NCI-H2029 (cell line): Measurements from ENCODE around the gene CERS3.
A peak's percentile ranks its signal among the peaks of the same experiment; 100 is the strongest.
"Not testable (repeated sequence)": the region's sequence is repeated elsewhere in the genome, so short reads cannot be mapped to it uniquely, and the experiment has no call there.

ENCODE experiments used
- DNase-seq: peaks from one replicate; lab custom pipeline; 2025; lab: John Stamatoyannopoulos, UW

The CERS3 gene

DNA sequence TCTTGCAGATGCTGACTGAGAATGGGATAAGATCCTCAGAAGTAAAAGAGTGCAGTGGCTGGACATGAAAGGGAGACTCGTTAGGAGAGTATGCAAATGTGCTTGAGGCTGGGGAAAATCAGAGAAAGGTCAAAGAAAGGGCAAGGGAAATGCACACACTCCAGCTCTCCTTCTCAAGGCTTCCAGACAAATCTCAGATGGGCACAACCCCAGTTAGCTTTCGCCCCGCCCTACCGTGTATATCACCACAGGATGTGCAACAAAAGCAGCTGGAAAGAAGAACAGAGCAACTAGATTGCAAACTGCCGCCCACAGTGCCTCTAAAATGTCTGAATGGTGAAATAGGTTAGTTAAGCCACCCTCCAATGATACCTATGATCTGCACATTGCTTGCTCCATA is 63.9 kb downstream of the CERS3 start:
- no peak for DNase-seq

DNA sequence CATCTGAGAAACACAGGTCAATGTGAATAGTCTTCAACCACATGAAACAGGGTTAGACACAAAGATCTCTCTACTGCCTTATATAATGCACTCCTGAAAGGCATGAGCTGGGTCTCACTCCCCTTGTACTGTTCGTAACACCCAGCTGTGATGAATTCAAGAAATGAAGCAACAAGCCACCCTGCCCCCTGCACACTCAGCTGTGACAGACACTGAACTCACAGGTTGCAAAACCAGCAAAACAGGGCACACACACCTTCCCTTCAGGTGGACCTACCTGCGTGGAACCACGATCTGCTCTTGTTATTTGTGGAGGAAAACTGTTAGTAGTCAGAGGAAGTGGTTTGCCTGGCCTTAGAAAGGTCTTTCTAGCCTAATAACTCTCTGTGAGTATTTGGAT is 64.5 kb downstream of the CERS3 start:
- no peak for DNase-seq

DNA sequence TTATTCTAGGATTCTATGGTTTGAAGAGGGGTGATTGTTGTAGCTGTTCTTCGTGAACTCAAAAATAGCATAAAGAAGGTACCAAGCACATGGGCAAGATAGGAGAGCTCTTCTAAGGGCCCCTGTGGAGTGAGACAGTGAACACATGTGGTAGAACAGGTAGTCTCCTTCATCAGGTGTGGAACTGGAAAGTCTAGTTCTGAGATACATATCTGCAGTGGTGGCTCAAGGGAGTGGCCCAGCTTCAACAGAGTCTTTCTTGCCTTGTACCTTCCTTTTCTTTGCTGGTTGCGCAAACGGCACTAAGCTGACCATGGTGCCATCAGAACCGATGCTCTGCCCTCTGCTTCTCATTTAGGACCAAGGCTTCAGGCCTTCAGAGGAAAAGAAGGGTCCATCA is 65.2 kb downstream of the CERS3 start:
- DNase-seq, result no peak

DNA sequence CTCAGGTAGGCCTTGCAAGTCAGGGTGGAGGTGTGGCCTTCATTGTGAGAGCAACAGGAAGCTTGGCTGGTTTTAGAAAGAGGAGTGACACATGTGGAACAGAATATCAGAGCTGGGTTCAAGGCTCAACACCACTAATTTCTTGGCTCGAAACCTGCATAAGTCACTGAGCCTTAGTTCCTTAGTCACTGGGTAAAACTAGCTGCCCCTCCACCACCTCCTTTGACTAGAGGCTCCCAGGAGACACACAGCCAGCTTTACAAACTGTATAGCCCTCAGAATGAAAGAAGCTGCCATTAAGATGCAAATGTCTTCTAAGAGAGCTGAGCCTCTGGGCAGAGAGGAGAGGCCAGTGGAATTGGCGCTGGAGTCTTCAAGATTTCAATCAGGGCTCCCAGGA is 67.7 kb downstream of the CERS3 start:
- DNase-seq, result no peak

DNA sequence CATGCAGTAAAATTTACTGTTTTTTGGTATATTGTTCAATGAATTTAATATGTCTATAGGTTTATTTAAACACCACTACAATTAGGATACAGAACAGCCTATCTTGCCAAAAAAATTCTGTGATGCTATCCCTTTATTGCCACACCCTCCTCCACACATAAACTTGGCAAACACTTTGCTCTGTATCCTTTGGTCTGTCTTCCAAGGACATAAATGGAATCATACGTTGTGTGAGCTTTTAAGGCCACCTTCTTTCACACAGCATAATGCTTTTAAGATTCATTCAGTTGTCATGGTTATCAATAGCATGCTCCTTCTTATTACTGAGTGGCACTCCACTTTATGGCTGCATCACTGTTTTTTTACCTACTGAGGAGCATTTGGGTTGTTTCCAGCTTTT is 71.5 kb downstream of the CERS3 start:
- no peak for DNase-seq

DNA sequence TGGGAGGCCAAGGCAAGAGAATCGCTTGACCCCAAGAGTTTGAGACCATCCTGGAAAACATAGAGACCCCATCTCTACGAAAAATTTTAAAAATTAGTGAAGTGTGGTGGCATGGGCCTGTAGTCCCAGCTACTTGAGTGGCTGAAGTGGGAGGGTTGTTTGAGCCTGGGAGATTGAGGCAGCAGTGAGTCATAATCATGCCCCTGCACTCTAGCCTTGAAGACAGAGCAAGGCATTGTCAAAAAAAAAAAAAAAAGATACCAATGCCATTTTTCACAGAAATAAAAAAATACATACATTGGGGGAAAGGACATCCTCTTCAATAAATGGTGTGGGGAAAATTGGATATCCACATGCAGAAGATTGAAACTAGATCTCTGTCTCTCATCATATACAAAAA is 74.6 kb downstream of the CERS3 start:
- no peak for DNase-seq

DNA sequence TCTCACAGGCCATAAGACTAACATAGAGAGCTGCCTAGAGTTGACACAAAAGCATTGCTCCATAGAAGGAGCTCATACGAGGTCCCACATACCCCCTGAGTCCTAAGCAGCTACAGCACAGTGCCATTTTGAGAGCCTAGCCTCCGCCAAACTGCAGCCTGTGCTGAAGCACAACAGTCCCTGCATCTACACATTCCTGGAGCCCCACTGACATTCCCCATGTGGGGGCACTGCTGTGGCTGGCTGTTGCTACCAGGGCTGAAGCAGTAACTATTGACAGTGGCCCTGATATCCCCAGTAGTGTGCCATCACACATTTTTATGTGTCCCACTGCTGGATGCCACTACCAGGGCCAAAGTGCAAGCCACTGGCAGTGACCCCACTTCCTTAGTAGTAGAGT is 80.3 kb downstream of the CERS3 start:
- no peak for DNase-seq

DNA sequence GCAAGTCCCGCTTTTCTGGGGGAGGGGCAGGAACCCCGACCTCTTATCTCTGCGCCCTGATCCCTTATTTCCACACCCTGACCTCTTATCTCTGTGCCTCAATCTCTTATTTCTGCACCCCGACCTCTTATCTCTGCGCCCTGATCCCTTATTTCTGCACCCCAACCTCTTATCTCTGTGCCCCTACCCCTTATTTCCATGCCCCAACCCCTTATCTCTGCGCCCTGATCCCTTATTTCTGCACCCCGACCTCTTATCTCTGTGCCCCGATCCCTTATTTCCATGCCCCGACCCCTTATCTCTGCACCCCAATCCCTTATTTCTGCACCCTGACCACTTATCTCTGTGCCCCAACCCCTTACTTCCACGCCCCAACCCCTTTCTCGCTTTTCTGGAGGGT is 87.7 kb downstream of the CERS3 start:
- not testable (repeated sequence) for DNase-seq

DNA sequence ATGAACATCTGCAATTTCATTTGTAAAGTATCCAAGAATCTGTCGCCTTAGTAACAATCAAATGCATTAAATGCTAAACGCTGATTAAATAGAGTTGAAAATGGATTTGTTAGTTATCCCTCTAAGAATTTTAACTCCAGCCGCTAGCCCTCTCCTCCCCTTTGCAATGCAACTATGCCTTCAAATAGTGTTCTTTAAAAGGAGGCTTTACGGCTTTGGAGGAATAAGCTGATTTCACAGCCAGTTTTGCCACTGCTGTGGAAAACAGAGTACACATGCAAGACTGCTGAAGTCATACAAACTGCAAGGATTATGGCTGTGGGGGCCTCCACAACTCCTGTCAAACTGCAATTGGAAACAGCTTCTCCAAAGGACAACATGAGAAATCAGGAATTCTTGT is 89.2 kb downstream of the CERS3 start:
- no peak for DNase-seq

DNA sequence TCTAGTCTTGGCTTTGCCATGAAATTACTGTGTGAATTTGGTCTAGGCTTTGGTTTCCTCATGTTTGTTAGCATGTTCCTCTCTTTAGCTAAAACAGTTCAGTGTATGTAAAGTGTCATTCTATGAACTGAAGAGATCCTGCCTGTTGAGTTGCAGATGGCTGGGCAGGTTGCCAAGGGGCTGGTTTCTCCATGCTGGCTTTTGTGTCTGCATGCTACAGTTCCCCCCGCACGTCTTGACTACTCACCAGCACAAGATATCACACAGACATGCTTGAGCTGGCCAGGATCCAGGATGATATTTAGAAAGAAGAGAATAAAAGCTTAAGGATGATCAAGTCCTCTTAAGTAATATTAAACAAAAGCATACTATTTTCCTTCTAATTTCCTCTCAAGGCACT is 90.2 kb downstream of the CERS3 start:
- peak; percentile 63 for DNase-seq

DNA sequence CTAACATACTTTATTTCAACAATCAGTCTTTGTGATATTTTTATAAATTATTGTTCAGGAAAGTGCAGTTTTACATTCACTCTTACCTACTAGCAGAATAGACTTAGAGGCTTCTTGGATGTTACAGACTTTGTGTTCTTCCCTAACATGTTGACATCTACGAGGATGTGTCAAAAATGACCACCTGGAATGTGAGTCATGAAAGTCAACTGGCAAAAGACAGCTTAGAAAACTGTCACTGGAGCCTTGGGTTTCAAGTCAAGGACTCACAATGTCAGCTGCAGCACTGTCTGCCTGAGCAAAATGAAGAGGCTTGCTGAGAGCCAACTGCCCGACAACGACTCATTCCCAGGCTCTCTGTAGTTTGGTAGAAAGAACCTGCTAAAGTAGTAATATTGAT is 91.5 kb downstream of the CERS3 start:
- no peak for DNase-seq

DNA sequence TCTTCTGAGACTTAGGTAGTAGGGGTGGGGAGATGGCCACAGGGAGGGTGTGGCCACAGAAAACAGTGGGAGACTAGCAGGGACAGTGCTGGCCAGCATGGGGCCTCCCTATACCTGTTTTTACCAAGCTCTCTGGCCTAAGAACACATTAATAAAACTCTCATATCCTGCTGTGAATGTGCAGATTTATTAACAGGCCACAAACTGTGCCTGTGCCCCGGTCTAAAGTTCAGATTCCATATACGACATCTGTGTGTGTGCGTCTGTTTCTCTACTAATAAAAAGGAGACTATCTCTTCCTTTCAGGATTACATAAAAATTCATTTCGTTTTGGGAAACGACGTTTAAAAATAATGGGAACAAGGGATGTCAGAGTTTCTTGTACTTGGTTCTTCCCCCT is 94.2 kb downstream of the CERS3 start:
- DNase-seq, result no peak

DNA sequence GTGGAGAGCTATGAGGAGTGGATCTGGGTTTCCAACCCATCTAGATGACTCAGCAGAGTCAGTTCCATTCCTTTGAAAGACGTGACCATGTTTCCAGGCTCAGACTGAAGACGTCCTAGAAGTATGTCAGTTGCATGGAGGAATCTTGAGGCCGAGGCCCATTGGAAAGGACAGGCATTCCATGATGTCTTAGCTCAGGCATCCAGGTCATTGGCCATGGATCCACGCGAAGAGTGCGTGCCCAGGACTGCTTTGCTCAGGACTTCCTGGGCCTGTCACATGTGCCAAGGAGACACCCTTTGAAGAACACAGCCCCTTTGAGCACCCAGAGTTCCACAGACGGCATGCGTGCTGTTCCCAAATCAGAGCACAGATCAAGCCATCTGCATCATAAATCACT is 94.7 kb downstream of the CERS3 start:
- no peak for DNase-seq

DNA sequence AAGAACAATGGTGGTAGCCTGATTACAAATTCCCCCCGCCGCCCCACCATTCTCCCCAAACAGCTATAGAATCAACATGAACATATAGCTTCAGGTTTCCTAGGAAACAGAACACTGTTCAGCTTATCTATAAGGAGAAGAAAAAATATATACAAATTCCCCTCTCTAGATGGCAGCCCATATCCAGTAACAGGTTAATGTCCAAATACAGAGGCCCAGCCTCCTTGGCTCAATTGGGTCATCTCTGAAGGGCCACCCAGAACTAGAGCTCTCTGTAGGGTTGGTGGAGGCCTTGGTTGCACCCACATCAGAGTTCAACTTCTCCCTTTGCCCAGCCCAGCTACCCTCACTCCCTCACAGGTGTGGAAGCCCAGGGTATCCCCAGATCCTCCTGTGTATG is 95.4 kb downstream of the CERS3 start:
- DNase-seq, result no peak

DNA sequence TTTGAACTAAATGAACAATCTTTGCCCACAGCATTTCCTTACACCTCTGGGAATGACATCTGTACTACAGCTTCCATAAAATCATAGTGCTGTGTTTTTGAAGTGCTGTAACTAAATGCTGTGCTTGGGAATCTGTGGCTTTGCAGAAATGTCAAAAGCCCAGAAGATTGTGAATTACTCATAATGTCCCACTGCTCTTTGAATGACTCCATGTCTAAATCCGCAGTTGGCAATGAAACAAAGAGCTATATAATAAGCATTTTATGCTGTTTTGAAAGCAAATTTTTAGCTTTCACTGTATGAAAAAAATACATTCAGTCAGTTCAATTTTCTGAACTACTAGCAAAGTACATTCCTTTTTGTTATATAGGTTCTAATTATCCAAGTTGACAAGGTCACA is 98.3 kb downstream of the CERS3 start:
- no peak for DNase-seq

DNA sequence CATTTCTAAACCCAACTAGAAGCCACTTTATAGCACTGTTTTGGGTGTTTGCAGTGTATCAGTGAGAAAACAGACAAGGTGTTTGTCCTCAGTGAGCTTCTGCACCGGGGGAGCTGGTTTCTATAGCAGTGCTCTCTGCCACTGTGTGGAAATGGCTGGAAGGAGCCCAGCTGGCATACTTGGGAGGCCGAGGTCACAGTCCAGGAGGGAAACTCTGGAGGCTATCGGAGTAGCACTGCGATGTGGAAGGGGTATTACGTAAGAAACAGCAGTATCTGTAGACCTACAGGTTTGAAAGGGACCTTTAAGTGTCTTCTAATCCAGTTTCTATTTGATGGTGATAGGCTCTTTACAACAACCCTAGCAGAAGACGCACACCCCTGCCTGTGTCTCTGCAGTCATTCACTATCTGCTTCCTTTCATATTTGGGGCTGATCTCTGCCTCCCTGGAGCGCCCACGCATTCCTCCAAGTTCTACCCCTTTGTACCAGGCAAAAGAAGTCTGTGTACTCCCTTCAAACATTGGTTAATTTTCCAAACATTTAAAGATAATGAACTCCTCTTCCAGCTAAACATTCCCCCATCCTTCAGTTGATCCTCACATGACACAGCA is 99.5 kb downstream of the CERS3 start:
- no peak for DNase-seq

DNA sequence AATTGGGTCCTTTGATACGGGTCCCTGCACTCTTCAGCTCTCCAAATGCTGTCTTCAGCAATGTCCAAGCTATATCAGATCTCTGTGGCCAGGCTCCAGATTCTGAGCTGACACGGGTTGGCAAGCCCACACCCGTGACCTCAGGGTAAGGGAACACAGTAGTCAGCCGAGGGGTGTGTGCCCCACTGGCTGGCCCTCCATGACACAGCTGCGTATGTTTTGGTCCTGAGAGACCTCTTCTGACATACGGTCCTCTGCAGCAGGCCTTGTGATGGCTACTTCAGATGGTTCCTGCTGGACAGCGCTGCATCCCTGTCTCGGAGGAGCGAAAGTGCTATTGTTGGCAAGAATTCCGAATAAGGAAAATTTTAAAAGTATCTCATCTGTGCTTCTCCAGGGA is 101.8 kb downstream of the CERS3 start:
- DNase-seq, result no peak

DNA sequence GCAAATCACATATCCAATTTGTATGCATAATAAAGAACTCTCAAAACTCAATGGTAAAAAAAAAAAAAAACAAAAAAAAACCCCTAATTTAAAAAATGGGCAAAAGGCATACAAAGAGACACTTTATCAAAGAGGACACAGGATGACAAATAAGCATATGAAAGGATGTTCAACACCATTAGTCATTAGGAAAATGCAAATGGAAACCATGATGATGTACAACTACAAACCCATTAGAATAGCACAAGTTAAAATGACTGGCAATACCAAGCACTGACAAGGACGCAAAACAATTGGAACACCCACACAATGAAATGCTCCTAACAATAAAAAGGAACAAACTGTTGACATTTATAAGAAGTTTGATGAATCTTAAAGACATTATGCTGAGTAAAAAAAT is 123.6 kb downstream of the CERS3 start:
- DNase-seq, result no peak

DNA sequence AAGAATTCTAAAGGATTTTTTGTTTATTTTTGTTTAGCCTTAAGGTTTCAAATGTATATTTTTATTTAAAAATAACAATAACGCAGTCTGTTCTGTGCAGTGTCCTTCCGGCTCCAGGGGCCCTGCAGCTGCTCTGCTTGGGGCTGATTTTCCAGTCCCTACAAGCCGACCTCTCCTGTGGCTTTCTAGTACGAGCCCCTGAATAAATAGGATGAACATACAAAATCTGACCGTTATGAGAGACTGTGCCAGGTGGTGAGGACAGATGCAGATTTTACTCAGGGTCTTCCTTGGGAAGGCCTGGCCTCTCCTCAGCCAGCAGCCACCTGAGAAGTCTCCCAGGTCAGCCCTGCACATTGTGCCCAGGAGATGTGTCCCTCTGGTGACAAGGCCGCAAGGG is 127.8 kb downstream of the CERS3 start:
- no peak for DNase-seq

DNA sequence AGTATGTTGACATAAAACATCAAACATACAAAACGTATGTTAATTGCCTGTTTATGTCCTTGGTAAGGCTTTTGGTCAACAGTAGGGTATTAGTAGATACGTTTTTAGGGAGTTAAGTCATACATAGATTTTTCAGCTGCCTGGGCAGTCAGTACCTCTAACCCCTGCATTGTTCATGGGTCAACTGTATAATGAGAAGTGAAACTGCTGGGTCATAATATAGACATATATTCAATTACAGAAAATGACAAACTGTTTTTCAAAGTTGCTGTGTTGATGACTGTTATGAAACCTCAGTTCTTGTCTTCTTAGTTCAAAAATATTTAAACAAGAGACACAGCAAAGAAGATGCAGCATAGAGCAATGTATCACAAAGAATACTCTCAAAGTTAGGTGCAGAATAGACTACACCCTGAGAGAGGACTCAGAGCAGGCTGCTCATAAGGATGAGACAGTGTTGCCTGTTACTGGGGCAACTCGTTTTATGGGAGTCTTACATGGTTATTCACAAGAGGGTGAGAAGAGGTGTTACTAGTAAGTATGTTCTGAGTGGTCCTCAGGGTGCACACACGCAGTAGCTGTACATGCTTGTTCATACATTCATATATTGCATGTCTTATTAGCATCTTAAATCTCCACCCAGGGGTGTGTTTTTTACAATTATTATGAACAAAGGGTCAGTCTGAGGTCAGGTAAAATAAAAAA is 133.9 kb downstream of the CERS3 start:
- DNase-seq, result no peak

DNA sequence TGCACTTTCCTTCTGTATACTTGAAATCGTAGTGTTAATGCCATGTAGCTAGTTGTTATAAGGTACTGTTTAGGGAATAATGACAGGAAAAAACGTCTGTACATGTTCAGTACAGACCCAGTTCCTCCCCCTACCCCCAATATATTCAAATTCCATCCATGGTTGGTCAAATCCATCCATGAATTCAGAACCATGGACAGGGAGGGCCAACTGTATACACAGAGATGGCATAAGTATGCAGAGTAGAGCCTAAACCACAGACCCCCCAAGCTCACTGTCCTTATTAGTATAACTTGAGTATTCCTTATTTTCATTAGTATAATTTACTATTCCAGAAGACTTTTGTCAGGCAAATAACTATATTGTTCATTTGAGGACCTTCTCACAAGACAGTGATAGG is 135.7 kb downstream of the CERS3 start:
- no peak for DNase-seq

DNA sequence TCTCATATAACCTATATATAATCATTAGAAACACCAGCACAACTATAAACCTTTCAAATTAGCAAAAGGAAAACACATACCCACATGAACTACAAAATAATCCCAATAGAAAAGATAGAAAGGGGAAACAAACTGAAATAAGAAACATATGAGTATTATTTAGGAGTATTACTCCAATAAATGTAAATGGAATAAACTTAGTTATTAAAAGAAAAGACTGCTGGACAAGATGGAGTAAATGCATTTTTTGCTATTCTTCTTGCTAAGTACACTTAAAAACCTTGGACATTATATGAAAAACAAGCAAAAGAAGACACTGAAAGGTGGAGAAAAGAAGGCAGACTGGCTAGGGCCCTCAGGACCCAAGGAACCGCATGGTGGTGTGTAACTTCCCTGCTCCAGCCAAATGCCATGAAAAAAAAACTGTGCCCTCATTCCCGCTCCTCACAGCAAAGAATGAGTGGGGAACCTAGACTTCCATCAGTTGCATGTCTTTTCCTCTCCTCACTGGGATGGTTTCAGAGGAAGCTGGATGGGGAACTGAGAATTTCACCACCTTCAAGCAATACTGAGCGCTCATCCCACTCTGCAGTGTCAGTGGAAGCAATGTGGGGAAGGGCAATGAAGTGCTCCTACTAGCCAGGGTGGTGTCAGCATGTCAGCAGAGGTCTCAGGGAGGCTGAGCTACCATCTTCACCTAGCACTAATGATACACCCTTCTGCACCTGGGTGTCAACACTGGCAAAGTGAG is 143.3 kb downstream of the CERS3 start:
- no peak for DNase-seq

DNA sequence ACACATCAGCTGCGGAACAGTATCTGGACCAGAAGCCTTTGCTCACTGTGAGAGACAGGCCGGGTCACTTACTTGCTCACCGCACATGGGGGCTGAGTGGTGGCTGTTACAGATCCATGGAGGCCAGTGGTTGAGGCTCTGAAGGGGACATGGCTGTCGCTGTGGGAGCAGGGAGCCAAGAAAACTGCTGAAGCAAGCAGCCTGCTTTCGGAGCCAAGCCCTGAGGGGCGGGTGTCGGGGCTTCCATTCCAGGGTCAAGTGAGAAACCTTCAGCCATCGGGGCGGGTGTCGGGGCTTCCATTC is 144.7 kb downstream of the CERS3 start:
- no peak for DNase-seq
